ENCODE results near the gene CD2BP2. TPM values are rescaled to one million over a fixed set of nuclear protein-coding genes. Genes with fewer than 3 reads are reported as not detected.

Gene CD2BP2
- total RNA-seq, 1 experiment from 2014 or later: 51.8 TPM

- Mint-ChIP-seq H3K36me3 (ENCODE audit: insufficient read depth, unreplicated experiment) (peaks cover 26% of the 10 kb centered on the region), H3K4me1 (ENCODE audit: low read depth, unreplicated experiment) (peaks cover 15% of the 10 kb centered on the region), H3K9me3 (ENCODE audit: unreplicated experiment) (no peaks in the 10 kb centered on the region), H3K27me3 (ENCODE audit: insufficient read depth, unreplicated experiment) (no peaks in the 10 kb centered on the region), H3K27ac (ENCODE audit: unreplicated experiment) (peak overlapping the region; percentile 98), H3K4me3 (ENCODE audit: unreplicated experiment) (peak overlapping the region; percentile 87)
- intact Hi-C loops (cut with micrococcal nuclease; ENCODE audit: unreplicated experiment): loop anchor here (1.0 to 2.0 kb wide), 3 partner anchors 17 to 313 kb away; partner anchors contain the start of genes ALDOA and ZNF48
- peaks cover 18% of the 10 kb centered on the region for H3K4me1 ChIP-seq
- no peak for TF ChIP-seq CTCF (IDR thresholded peaks at IDR 0.05; ENCODE audit: insufficient read depth in 1 of 2, low read depth in 1 of 2, low read length in 1 of 2, severe bottlenecking in 1 of 2, unreplicated experiment in 1 of 2)
- BruUV-seq (replicated peaks): no TSS peak
- no peaks in the 10 kb centered on the region for H3K9me3 ChIP-seq
- POLR2A ChIA-PET: interaction anchor here (0.6 kb wide), 3 partner anchors 24 to 428 kb away, joined by 3 to 6 read pairs (median 4); no protein-coding TSS in a partner anchor
- H3K4me3 ChIP-seq (ENCODE audit: low read depth, low read length): peak overlapping the region; percentile 79
- H3K36me3 ChIP-seq (ENCODE audit: control insufficient read depth, insufficient read depth, low read length): no peaks in the 10 kb centered on the region
- peak; percentile 91 to 95 for DNase-seq
- no peaks in the 10 kb centered on the region for H3K27me3 ChIP-seq (replicated peaks; ENCODE audit: control insufficient read depth, insufficient read depth, low read length)
- CTCF ChIA-PET: interaction anchor here (0.6 to 1.4 kb wide), 3 partner anchors 17 to 266 kb away, joined by 3 to 7 read pairs (median 3); partner anchors contain the start of gene ZNF48
Observed at GRCh38 chr16:30377812-30378235, 22.7 kb upstream of the CD2BP2 start.

GRCh38 chr16:30377050-30377811, 22.1 kb upstream of the CD2BP2 start:
- H3K4me1 Mint-ChIP-seq (ENCODE audit: low read depth, unreplicated experiment): peaks cover 19% of the 10 kb centered on the region
- Histone ChIP-seq H3K9me3 (no peaks in the 10 kb centered on the region), H3K27me3 (replicated peaks; ENCODE audit: control insufficient read depth, insufficient read depth, low read length) (no peaks in the 10 kb centered on the region), H3K4me1 (peaks cover 18% of the 10 kb centered on the region), H3K36me3 (ENCODE audit: control insufficient read depth, insufficient read depth, low read length) (no peaks in the 10 kb centered on the region), H3K4me3 (ENCODE audit: low read depth, low read length) (peak overlapping the region; percentile 79)
- H3K27ac Mint-ChIP-seq (ENCODE audit: unreplicated experiment): peak overlapping the region; percentile 98
- no peak for DNase-seq
- H3K27me3 Mint-ChIP-seq (ENCODE audit: insufficient read depth, unreplicated experiment): no peaks in the 10 kb centered on the region
- no peak for TF ChIP-seq CTCF (IDR thresholded peaks at IDR 0.05; ENCODE audit: insufficient read depth in 1 of 2, low read depth in 1 of 2, low read length in 1 of 2, severe bottlenecking in 1 of 2, unreplicated experiment in 1 of 2)
- TSS peak; percentile 89 for BruUV-seq (replicated peaks)
- peak overlapping the region; percentile 87 for H3K4me3 Mint-ChIP-seq (ENCODE audit: unreplicated experiment)
- CTCF ChIA-PET: interaction anchor here (0.6 to 1.4 kb wide), 3 partner anchors 18 to 265 kb away, joined by 3 to 7 read pairs (median 3); partner anchors contain the start of gene ZNF48
- peaks cover 26% of the 10 kb centered on the region for H3K36me3 Mint-ChIP-seq (ENCODE audit: insufficient read depth, unreplicated experiment)
- POLR2A ChIA-PET: interaction anchor here (0.6 to 1.1 kb wide), 3 partner anchors 22 to 428 kb away, joined by 4 to 6 read pairs (median 6); partner anchors contain the start of gene CD2BP2
- intact Hi-C loops (cut with micrococcal nuclease; ENCODE audit: unreplicated experiment): no loop called here
- no peaks in the 10 kb centered on the region for H3K9me3 Mint-ChIP-seq (ENCODE audit: unreplicated experiment)

GRCh38 chr16:30376461-30376902, 21.4 kb upstream of the CD2BP2 start:
- no peak for DNase-seq
- H3K27me3 Mint-ChIP-seq (ENCODE audit: insufficient read depth, unreplicated experiment): no peaks in the 10 kb centered on the region
- H3K4me1 Mint-ChIP-seq (ENCODE audit: low read depth, unreplicated experiment): peaks cover 26% of the 10 kb centered on the region
- ChIA-PET CTCF (no interaction called here), POLR2A (interaction anchor here (1.1 kb wide), 1 partner anchor 21 kb away, joined by 4 read pairs; the partner anchor contains the start of gene CD2BP2)
- Histone ChIP-seq H3K36me3 (ENCODE audit: control insufficient read depth, insufficient read depth, low read length) (no peaks in the 10 kb centered on the region), H3K4me3 (ENCODE audit: low read depth, low read length) (peak overlapping the region; percentile 15; the same call in 1 of the 2 replicates), H3K4me1 (peaks cover 22% of the 10 kb centered on the region), H3K9me3 (no peaks in the 10 kb centered on the region), H3K27me3 (replicated peaks; ENCODE audit: control insufficient read depth, insufficient read depth, low read length) (no peaks in the 10 kb centered on the region)
- no TSS peak for BruUV-seq (replicated peaks)
- no peak for TF ChIP-seq CTCF (IDR thresholded peaks at IDR 0.05; ENCODE audit: insufficient read depth in 1 of 2, low read depth in 1 of 2, low read length in 1 of 2, severe bottlenecking in 1 of 2, unreplicated experiment in 1 of 2)
- peaks cover 24% of the 10 kb centered on the region for H3K36me3 Mint-ChIP-seq (ENCODE audit: insufficient read depth, unreplicated experiment)
- no peaks in the 10 kb centered on the region for H3K9me3 Mint-ChIP-seq (ENCODE audit: unreplicated experiment)
- no peak overlapping the region for H3K27ac Mint-ChIP-seq (ENCODE audit: unreplicated experiment)
- intact Hi-C loops (cut with micrococcal nuclease; ENCODE audit: unreplicated experiment): no loop called here
- no peak overlapping the region for H3K4me3 Mint-ChIP-seq (ENCODE audit: unreplicated experiment)

Measured in Caco-2 (cell line).